Renal cortical epithelial cell (primary cell): ENCODE measurements around the gene SPTSSA. TPM values are rescaled to one million over a fixed set of nuclear protein-coding genes. Genes with fewer than 3 reads are reported as not detected.
"Not testable (repeated sequence)": the region's sequence is repeated elsewhere in the genome, so short reads cannot be mapped to it uniquely, and the experiment has no call there.

ENCODE experiments used
- DNase-seq: peaks from one replicate; pipeline ENCODE4 v3.0.0-alpha.2; 2011; ENCODE audit warnings: low read depth
- total RNA-seq: library from RNA; depleted of rRNA; stranded (reverse); fragments of >200 nt; gene quantifications from 2 replicates; pipeline ENCODE4 v1.2.3, GENCODE V29; 2014

Gene SPTSSA
- total RNA-seq, 1 donor from 2014 or later = 19.8 TPM

- DNase-seq = not testable (repeated sequence)
Measured at GRCh38 chr14:34428102-34428466, 34.0 kb downstream of the SPTSSA start.

DNA sequence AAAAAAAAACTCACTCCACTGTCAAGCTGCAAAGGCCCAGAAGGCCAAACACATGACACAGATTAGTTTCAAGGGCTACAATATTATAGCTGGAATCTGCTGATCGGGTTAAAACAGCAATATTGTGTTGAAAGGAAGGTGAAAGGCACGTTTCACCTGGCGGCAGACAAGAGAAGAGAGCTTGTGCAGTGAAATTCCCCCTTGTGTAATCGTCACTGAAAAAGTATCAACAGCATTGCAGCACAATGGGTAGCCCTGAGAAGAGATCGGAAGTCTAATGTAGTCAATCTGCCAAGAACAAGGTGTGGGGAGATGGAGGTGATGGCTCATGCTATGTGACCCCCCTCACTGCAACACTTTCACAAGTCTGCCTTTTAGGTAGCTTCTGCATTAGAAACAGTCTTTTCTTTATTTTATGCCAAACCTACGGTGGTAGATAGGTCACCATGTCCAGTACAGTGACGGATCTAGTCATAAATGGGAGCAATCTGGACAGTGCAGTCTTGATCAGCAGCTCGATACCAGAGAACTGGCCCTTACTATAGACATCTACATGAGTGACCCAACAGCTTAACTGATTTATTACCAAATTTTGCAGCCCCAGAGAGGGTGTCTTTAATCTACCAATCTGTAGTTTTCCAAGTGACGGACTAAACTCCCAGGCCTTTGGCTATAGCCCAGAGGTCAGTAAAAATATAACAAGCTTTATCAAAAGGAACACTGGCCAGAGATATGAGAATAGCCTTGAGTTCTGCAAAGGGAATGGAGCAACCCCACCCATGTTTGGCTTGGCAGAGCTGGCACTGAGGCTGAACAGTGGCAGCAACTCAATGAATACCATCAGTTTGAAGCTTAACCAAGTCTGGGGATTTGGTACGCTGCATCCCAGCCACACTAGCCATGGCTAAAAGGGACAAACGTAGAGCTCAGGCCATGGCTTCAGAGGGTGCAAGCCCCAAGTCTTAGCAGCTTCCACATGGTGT lies 35.4 kb downstream of the SPTSSA start:
- no peak for DNase-seq

DNA sequence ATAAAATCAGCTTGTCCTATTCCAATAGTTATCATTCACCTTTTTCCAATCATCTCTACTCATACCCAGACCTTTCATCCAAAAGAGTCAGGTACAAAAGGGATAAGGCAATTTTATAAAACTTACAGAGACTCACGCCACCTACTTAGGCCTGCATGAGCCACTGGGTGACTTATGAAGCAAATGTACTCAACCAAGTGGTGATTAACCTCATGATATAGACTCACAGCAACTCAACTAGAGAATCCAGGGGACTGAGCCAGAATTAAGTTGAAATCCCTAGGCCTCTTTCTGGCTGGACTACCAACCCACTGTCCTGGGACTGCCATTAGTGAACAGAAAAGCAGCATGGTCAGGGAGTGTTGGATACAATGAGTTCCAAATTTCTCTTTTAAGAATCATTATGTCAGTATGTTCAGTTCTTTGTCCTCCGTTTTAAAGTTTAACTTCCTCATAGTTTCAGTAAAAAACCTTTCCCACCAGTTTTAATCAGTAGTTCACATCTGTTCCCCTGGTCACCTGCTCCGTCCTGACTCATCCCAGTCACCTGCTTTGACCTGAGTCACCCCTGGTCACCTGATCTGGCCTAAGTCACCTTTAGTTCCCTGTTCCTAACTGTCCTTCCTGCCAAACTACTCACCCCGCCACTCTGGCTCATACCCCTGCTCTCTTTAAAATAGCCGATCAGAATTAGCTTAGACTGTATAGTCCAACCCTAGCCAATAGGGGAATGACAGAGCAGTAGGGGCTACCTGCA lies 36.8 kb downstream of the SPTSSA start:
- DNase-seq = peak; percentile 31

- no peak for DNase-seq
Measured at GRCh38 chr14:34424488-34424887, 37.6 kb downstream of the SPTSSA start.

DNA sequence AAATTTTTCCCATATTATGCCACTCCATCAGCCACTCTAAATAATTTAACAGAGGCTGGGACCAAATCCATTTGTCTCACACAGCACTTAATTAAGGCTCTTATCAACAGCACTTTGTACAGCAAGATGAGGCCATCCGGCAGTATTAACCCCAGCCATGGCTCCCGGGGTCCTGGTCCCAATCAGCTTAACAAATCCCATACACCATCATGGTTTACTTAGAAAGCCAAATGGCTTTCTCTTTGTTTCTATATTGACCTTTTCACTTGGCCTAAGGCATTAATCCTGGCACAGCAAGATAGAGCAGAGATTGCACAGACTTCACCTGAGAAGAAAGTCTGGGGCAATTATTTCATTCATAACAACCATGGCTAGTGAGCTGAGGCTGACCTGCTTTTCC lies 38.6 kb downstream of the SPTSSA start:
- DNase-seq = no peak

DNA sequence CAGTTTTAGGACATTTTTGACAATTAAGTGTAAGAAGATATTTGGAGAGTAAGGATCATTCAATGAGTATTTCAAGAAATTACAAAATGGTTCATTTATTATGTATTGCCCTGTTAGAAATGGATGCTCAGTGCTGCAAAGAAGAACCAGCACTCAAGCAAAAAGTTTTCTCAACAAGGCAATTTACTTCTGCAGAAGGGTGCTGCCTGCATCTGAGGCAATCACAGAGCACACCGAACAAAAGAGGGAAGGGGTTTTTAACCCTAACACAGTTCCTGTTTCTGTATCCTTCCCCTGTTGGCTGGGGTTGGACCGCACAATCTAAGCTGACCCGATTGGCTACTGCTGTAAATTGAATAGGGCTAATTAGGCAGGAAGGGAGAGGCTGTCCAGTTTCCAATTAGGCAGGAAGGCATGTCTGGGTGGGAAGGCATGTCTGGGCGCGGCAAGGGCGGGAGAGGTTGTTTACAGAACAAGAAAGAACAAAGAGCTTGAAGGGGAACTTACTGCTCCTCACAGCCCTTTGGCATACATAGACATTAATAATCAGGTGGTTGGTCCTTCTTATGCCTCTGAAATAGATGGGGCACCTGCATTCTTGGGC lies 41.4 kb downstream of the SPTSSA start:
- DNase-seq = no peak

- no peak for DNase-seq
Measured at GRCh38 chr14:34409721-34410120, 52.3 kb downstream of the SPTSSA start.

- DNase-seq = no peak
Measured at GRCh38 chr14:34407951-34408350, 54.1 kb downstream of the SPTSSA start.

GRCh38 chr14:34404416-34404815 lies 57.6 kb downstream of the SPTSSA start:
- no peak for DNase-seq

DNA sequence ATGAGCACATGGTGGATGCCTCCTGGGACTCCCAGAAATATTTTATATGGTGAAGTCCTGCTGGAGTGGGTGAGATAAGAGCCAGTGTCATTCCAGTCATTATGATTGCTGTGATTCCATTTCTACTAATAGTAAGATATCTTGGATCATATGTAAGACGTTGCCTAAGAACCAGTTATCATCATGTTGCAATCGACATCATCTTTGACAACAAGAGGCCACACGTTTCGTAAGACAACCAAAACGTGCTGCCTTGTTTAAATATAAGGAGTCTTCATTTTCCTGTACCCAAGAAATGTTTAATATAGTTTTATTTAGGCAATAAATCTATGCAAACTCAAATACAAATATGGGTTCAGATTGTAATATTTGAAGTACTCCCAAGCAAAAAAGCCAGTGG lies 58.4 kb downstream of the SPTSSA start:
- no peak for DNase-seq

GRCh38 chr14:34398024-34398423 lies 64.0 kb downstream of the SPTSSA start:
- DNase-seq = no peak

GRCh38 chr14:34387974-34388516 lies 74.0 kb downstream of the SPTSSA start:
- DNase-seq = peak; percentile 44

GRCh38 chr14:34386865-34387485 lies 75.1 kb downstream of the SPTSSA start:
- DNase-seq = no peak

DNA sequence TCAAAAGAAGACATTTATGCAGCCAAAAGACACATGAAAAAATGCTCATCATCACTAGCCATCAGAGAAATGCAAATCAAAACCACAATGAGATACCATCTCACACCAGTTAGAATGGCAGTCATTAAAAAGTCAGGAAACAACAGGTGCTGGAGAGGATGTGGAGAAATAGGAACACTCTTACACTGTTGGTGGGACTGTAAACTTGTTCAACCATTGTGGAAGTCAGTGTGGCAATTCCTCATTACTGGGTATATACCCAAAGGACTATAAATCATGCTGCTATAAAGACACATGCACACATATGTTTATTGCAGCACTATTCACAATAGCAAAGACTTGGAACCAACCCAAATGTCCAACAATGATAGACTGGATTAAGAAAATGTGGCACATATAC lies 76.2 kb downstream of the SPTSSA start:
- not testable (repeated sequence) for DNase-seq

GRCh38 chr14:34383839-34384238 lies 78.2 kb downstream of the SPTSSA start:
- DNase-seq = no peak

Other genes with a start within 250 kb of the SPTSSA start
- 62.9 and 91.9 TPM in 2 replicates for gene EAPP, start 77.5 kb upstream of the SPTSSA start, total RNA-seq
- 377 and 390 TPM in 2 replicates for gene SNX6, start 167.9 kb upstream of the SPTSSA start, total RNA-seq